GM19468 (cell line): ENCODE measurements around the gene RAB32.
"Not testable (repeated sequence)": the region's sequence is repeated elsewhere in the genome, so short reads cannot be mapped to it uniquely, and the experiment has no call there.

Experiments used
- ATAC-seq: cut with Tn5 transposase; IDR thresholded peaks from one replicate; pipeline ENCODE4 v1.9.1; 2021; ENCODE audit warnings: mild to moderate bottlenecking, moderate library complexity, moderate number of reproducible peaks; ENCODE audit not compliant: unreplicated experiment; ENCODE audit errors: extremely low read depth

Gene RAB32

DNA sequence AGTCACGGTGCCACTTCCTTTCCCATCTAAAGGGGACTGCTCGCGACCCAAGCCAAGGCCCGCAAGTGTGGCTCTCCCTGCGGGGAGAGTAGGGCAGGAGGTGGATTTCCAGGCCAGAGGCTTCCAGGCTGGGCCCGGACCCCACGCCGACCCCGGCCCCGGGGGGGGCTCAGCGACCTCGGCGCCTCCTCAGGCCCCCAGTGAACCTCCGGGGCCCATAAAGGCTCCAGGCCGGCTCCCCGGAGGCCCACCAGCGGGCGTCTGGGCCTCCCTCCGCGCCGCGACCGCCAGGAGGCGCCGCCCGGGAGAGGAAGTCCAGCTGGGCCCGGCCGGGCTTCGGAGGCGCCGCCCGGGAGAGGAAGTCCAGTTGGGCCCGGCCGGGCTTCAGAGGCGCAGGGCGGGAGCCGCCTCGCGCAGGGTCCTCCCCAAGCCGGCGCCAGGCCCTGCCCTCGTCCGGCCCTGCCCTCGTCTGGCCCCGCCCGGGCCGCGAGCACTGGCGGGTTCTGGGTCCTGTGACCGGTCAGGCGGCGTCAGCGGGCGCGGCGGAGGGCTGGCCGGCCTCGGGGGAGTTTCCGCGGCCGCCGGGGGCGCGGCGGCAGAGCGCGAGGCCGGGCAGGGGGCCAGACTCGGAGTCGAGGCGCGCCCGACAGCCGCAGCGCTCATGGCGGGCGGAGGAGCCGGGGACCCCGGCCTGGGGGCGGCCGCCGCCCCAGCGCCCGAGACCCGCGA is at the start of gene RAB32:
Gene RAB32, plus strand, starts transcription at position 623 of the 729 bp plus-strand sequence. Its CDS starts 39 bp downstream, at position 662.
- peak; percentile 26 for ATAC-seq

DNA sequence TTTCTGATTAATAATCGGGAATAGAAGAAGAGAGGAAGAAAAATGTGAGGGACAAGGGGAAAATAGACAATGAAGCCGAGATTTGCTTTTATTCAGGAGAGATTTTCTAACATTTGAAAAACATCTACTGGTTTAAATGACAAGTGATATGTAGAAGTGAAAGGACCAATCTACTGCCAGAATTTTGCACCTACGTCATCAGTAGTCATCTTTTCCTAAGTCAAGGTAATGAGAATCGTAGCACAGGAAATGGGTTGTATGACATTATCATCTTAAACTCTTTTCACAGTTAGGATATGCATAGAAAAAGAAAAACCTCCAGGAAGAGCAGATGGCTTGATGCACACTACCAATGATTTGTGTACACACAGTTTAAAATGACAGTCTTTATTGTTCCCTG is 45.3 kb upstream of the RAB32 start:
- no peak for ATAC-seq

DNA sequence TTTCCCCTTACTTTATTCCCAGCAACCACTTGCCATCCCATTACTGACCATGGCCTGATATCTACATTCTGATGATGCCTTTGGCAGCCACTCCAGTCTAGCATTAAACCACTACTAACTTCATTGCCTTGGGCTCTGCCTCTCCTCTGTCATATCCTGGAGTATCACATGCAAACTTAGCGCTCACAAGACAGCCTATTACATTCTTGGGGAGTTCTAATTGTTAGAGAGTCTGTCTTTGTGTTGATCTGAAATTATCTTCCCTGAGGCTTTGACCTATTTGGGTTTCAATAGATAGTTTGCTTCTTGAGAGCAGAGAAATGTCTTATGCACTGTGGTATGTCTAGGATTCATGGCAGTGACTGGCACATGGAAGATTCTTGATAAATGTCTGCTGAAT is 40.5 kb upstream of the RAB32 start:
- no peak for ATAC-seq

DNA sequence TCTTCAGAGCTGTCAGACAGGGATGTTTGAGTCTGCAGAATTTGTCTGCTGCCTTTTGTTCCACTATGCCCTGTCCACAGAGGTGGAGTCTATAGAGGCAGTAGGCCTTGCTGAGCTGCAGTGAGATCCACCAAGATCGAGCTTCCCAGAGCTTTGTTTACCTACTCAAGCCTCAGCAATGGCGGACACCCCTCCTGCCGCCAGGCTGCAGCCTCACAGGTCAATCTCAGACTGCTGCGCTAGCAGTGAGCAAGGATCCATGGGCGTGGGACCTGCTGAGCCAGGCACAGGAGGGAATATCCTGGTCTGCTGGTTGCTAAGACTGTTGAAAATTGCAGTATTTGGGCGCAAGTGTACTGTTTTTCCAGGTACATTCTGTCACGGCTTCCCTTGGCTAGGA is 28.4 kb upstream of the RAB32 start:
- no peak for ATAC-seq

DNA sequence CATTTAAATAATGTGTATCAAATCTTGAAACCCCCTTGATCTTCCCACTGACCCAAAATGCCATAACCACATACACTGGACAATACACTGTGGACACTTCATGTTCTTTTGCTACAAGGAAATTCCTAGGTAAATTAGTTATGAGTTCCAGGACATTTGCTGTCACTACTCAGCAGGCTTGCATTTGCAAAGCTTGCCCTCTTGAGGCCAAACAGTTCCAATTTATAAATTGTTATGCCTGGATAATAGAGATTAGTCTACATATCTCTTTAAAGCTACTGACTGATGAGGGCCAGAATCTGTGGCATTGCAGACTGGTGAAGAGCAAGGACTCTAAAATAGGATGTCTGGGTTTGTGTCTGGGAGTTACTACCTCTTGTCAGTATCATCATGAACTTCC is 17.4 kb upstream of the RAB32 start:
- ATAC-seq, result no peak

DNA sequence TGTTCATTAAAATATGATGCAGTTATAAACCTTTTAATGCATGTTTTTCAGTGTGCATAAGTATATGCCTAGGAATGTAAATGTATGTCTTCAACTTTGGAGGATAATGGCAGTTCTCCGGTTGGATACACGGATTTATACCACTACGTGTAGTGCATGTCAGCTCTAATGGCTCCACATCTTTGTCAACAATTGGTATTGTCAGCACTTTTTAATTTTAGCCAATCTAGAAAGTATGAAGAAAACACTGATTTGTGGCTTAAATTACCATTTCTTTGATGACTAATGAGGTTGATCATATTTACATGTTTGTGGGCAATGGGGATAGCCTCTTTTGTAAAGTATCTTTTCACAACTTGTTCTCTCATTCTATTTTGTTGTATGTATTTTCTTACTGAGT is 10.9 kb upstream of the RAB32 start:
- no peak for ATAC-seq

DNA sequence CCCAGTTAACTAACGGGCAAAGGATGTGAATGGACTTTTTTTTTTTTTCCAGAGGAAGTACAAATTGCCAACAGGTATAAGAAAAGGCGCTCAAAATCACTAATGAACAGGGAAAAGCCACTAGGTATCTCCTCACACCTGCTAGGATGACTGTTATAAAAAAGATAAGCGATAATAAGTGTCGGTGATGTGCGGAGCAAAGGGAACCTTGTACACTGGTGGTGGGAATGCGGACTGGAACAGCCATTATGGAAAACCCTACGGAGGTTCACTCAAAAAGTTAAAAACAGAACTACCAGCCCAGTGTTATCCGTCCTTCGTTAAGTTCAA is 787 bp upstream of the RAB32 start:
- ATAC-seq, result no peak

DNA sequence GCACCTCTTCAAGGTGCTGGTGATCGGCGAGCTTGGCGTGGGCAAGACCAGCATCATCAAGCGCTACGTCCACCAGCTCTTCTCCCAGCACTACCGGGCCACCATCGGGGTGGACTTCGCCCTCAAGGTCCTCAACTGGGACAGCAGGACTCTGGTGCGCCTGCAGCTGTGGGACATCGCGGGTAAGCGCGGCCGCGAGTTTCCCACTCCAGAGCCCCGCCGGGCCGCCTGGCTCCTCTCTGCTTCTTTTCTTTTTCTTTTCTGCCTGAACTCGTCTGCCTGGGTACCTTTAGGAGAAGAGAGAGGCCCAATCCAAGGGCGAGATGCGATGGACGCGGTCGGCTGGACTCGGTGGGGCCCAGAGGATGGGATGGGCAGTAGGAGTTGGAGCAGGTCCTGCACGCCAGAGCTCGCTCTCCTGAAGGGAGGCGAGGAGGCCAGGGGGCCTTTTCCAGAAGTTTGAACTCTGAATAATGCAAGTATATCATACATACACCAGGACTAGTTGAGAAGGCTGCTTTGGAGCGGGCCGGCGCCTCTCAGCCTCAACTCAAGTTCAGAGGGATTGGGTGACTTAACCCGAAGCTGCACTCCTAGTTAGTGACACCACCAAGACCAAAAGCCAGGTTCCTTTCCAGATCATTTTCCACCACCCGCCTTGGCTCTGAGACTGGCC is 445 bp downstream of the RAB32 start:
- no peak for ATAC-seq

DNA sequence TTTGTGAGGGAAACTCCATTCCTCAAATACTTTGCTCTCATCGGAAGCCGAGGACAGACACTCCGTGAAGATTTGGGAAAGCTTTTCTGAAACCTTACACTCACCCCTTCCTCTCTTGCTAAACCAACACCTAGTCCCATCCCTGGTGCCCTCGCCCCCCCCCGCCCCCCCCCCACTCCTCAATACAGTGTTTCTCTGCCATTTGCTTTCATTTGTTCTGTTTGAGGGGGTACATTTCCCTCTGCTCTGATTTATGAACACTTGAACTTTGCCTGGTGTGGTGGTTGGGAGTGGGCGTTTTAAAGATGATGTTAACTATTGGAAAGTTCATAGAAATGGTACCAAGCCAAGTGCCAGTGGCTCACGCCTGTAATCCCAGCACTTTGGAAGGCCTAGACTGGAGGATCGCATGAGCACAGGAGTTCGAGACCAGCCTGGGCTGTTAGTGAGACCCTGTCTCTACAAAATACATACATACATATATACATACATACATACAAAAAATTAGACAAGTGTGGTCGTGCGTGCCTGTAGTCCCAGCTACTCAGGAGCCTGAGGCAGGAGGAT is 1.1 kb downstream of the RAB32 start:
- no peak for ATAC-seq

DNA sequence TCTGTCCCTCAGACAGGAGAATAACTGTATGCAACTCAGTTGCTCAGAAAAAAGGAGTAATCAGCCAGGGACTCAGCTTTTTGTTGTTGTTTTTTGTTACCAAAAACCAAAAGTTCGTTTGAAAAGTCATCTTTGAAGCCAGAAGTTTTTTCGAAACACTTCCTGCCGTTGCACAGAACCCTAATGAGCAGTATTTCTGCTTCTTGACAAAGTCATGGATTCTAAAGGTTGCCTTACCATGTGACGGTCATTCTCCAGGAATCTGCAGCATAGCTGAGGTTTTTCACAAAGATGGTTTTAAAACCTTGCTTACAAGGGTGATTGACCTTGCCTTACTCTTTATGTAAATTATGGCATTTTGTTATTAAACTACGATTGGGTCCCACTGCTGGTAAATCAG is 1.9 kb downstream of the RAB32 start:
- ATAC-seq, result no peak

DNA sequence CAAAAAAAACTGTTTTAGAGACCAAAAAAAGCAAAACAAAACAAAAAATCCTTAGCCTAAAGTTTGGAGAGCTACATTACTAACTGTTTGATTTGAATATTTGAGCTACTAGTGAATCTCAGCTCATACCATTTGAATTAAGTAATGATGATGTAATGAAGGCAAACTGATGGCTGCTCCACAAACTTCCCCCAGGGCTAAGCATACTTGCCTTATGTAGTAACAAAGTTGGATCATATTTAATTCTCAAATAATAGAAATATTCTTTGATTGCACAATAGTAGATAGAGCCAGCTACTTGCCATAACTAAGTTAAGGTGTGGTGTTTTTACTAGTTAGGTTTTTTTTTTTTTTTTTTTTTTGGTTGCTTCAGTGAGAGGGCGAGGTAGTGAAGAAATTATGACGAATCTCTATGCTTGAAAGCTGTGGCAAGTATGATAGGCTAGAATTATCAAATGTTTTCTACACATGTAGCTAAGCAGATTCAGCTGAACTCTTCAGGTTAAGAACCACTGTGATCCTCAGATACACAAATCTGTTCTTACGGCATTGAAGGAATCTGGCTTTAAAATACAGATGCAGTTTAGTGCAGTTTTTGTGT is 2.9 kb downstream of the RAB32 start:
- no peak for ATAC-seq

DNA sequence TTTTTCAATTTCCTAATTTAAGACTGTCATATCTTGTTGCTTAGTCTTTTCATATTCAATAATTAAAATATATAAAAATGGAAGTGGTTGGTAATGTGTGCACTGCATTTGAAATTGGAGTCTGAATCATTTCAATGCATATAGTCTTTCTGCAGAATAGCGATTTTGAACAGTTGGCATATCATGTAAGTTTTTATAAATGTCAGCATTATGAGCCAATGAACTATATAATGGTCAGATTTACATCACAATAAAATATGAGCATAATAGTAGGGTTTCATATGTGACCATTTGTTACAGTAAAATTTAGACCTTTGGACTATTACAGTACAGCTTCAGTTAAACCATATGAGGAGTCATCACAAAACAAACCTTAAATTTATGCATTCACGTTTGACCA is 4.3 kb downstream of the RAB32 start:
- no peak for ATAC-seq

DNA sequence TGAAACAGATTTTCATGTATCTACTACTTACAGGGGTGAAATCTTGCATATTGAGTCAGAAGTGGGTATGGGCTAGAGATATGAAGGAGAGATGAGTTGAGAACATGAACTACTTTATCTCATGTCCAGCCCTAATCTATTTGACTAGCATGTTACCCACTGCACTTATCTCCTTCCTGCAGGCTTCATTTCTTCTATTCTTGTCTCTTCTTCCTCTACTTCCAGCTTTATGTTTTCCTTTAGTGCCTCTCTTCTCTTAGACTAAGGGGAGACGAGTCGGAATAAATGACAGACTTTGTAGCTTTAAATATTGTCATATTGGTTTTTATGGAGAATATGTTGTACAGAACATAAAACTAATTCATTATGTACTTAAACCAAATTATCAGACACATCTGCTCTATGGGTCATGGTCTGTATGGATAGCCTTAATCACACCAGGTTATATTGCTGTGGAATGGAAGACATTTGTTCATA is 5.3 kb downstream of the RAB32 start:
- no peak for ATAC-seq

DNA sequence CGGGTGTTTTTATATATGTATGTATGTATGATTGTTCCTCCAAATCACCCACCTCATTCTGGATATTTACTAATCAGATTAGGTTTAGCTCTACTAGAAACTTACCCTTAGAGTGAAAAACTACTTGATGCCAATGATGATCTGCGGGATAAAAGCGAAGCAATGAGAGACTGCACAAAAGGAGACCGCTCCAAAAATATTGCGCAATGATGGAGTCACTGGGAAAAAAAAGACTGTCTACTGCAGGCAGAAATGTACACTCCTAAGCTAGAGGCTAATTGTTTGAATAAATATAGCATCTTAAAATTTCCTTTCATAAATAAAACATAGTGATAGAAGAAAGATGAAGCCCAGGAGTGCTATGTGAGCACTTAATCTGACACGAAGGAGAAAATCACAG is 7.3 kb downstream of the RAB32 start:
- no peak for ATAC-seq

DNA sequence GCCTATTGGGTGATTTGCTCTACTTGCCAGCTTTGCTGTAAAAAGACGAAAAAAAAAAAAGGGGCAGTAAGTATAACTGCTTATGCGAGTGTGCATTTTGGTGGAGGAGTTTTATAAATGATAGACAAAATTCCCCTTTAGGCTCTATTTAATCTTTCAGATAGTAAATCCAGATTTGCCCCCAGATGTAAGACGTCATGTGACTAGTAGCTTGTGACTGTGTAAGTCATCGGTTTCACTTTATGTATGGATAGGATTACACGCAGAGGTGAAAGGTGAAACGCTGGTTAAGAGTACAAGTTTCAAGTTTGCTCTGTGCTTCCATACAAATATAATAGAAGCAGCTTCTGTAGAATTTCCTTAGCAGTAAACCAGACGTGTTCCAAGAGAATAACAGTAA is 7.9 kb downstream of the RAB32 start:
- no peak for ATAC-seq

DNA sequence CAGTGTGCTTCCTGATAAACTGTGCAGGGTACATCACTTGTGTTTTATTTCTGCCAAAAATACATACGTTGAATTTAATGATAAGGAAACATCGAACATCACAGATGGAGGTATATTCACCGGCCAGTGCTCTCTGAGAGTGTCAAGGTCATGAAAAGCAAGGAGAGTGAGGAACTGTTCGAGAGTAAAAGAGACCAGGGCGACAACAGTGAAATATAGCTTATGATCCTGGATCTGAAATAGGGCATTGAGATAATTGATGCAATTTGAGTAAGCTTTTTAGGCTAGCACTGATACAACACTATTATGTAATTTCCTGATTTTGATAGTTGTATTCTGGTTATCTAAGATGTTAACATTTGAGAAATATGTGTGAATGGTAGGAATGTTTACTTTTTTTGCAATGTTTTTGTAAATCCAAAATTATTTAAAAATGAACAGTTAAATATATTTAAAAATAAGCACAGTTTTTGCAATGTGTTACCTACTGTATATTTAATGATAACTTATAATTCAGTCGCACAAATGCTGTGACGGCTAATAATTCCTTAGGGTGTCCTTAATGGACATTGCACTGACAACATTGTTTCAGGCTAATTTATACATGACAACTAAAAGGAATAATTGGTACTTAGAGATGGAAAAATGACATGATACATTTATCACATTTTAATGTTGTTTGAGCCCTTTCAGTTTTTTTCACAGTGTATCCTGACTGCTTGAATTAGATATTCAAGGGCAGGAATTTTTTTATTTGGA is 9.9 kb downstream of the RAB32 start:
- no peak for ATAC-seq

DNA sequence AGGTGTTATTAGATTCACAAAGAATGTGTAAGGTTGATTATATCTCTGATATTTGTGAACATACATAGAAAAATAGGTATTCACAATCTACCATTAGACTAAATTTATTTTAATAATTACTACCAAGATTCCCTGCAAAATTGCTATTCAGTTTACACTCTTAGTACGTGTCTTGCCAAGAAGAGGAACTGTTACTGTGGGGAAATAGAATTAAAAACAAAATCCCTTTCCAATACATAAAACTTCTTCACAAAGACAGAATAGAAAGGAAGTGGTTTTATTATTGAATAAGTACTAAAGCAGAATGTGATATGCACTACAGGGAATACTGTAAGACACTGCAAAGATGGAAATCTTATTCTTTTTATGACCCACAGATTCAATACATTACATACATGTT is 17.0 kb downstream of the RAB32 start:
- ATAC-seq, result no peak

DNA sequence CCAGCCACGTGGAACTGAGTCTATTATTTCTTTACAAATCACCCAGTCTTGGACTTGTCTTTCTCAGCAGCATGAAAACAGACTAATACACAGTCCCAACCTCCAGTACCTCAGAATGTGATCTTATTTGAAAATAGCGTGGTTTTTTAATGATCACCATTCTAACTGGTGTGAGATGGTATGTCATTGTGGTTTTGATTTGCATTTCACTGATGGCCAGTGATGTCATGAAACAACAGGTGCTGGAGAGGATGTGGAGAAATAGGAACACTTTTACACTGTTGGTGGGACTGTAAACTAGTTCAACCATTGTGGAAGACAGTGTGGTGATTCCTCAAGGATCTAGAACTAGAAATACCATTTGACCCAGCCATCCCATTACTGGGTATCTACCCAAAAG is 23.0 kb downstream of the RAB32 start:
- ATAC-seq, result not testable (repeated sequence)

DNA sequence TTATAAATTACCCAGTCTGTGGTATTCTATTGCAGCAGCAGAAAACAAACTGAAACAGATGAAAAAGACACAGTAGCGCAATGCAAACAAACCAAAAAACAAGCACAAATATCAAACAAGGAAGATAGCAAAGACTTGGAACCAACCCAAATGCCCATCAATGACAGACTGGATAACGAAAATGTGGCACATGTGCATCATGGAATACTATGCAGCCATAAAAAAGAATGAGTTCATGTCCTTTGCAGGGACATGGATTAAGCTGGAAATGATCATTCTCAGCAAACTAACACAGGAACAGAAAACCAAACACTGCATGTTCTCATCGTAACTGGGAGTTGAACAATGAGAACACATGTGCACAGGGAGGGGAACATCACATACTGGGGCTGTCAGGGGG is 25.0 kb downstream of the RAB32 start:
- not testable (repeated sequence) for ATAC-seq

DNA sequence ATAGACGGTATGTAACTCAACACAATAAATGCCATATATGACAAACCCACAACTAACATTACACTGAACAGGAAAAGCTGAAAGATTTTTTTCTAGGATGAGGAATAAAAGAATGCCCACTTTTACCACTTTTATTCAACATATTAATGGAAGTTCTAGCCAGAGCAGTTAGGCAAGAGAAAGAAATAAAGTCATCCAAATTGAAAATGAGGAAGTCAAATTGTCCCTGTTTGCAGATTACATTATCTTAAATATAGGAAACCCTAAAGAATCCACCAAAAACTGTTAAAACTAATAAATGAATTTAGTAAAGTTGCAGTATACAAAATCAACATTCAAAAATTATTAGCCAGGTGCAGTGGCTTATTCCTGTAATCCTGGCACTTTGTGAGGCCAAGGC is 30.6 kb downstream of the RAB32 start:
- no peak for ATAC-seq

DNA sequence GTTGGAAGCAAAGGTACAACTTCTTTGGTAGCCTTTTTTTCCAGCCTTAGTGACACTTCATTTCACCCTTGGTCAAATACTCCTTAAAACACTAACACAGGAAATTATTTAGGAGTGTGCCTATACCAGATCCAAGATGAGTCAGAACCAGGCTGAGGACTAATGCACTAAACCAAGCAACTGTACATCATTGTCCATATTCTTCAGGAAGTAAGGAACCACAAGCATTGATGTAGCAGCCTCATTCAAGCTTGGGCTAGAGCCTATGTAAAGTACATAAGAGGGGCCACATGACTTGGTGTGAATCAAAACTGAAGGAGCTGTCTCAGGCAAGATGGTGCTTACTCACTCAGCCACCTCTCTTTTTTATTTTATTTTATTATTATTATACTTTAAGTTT is 34.4 kb downstream of the RAB32 start:
- ATAC-seq, result no peak
